NCI-H2107 (cell line): ENCODE measurements around the gene RNFT2.
A peak's percentile ranks its signal among the peaks of the same experiment; 100 is the strongest.
"Not testable (repeated sequence)": the region's sequence is repeated elsewhere in the genome, so short reads cannot be mapped to it uniquely, and the experiment has no call there.

Experiments
- DNase-seq: peaks from one replicate; lab custom pipeline; 2025; lab: John Stamatoyannopoulos, UW

RNFT2 gene

GRCh38 chr12:116710370-116711150 is 27.6 kb upstream of the RNFT2 start:
- no peak for DNase-seq

GRCh38 chr12:116712458-116713303 is 25.4 kb upstream of the RNFT2 start:
- DNase-seq = peak; percentile 71

GRCh38 chr12:116713527-116713926 is 24.6 kb upstream of the RNFT2 start:
- DNase-seq = no peak

- DNase-seq = no peak
Measured at GRCh38 chr12:116714175-116714574, 23.9 kb upstream of the RNFT2 start.

- DNase-seq = no peak
Measured at GRCh38 chr12:116717466-116718437, 20.4 kb upstream of the RNFT2 start.

GRCh38 chr12:116718655-116719454 is 19.3 kb upstream of the RNFT2 start:
- peak; percentile 63 for DNase-seq

- DNase-seq = no peak
Measured at GRCh38 chr12:116719731-116720528, 18.2 kb upstream of the RNFT2 start.

- DNase-seq = no peak
Measured at GRCh38 chr12:116722245-116722644, 15.9 kb upstream of the RNFT2 start.

- DNase-seq = no peak
Measured at GRCh38 chr12:116726694-116727093, 11.4 kb upstream of the RNFT2 start.

GRCh38 chr12:116727261-116727660 is 10.9 kb upstream of the RNFT2 start:
- no peak for DNase-seq

GRCh38 chr12:116727891-116728290 is 10.2 kb upstream of the RNFT2 start:
- no peak for DNase-seq

GRCh38 chr12:116731801-116732200 is 6.3 kb upstream of the RNFT2 start:
- no peak for DNase-seq

GRCh38 chr12:116734156-116734768 is 3.9 kb upstream of the RNFT2 start:
- no peak for DNase-seq

GRCh38 chr12:116735084-116735483 is 3.0 kb upstream of the RNFT2 start:
- DNase-seq = no peak

- DNase-seq = no peak
Measured at GRCh38 chr12:116735951-116736599, 2.0 kb upstream of the RNFT2 start.

GRCh38 chr12:116736962-116737773 is 947 bp upstream of the RNFT2 start:
- DNase-seq = no peak

- DNase-seq = no peak
Measured at GRCh38 chr12:116739381-116739887, 1.3 kb downstream of the RNFT2 start.

- not testable (repeated sequence) for DNase-seq
Measured at GRCh38 chr12:116742787-116743186, 4.7 kb downstream of the RNFT2 start.
